Amniotic stem cell (primary cell): ENCODE measurements around the gene OR1J2.
"Not testable (repeated sequence)": the region's sequence is repeated elsewhere in the genome, so short reads cannot be mapped to it uniquely, and the experiment has no call there.

Experiments used
- DNase-seq: peaks from one replicate; lab custom pipeline; 2025; lab: John Stamatoyannopoulos, UW

The OR1J2 gene, protein sequence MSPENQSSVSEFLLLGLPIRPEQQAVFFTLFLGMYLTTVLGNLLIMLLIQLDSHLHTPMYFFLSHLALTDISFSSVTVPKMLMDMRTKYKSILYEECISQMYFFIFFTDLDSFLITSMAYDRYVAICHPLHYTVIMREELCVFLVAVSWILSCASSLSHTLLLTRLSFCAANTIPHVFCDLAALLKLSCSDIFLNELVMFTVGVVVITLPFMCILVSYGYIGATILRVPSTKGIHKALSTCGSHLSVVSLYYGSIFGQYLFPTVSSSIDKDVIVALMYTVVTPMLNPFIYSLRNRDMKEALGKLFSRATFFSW

DNA sequence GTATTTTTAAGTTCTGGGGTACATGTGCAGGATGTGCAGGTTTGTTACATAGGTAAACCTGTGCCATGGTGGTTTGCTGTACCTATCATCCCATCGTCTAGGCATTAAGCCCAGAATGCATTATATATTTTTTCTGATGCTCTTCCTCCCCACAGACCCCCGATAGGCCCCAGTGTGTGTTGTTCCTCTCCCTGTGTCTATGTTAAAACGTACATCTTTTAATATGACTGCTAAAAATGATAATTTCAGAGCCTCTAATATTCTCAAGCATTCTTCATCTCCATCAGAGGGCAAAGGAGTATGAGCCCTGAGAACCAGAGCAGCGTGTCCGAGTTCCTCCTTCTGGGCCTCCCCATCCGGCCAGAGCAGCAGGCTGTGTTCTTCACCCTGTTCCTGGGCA lies at the start of gene OR1J2:
OR1J2 (plus strand) TSS at position 301 of the 400 bp plus-strand sequence; CDS start at position 301, 0 bp downstream.
- DNase-seq = no peak

DNA sequence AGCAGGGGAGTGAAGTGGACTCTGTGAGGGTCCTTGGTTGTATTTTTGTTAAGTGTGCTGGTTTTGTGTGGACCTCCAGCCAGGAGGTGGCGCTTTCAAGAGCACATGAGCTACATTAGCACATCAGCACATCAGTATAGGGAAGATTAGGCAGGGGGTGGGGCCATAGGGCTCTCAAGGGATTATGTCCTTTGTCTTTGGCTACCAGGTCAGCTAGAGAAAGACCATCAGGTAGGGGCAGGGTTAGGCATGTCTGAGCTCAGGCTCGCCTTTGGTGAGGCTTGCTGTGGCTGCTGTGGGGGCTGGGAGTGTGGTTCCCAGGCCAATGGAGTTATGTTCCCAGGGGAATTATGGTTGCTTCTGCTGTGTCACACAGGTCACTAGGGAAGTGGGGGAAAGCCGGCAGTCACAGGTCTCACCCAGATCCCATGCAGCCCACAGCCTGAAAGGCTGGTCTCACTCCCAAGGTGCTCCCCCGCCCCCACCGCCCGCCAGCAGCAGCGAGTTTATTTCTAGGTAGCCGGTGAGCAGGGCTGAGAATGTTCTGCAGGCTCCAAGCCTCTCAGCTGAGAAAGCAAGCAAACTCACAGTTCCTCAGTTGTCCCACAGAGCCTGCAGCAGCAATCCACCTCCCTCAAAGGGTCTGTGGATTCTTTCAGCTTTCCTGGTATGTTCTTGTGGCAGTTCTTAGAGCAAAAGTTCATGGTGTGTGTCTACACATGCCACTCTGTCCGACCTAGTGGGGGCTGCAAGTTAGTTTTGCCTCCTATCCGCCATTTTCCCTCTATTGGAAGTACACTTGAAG lies 46.6 kb upstream of the OR1J2 start:
- no peak for DNase-seq

DNA sequence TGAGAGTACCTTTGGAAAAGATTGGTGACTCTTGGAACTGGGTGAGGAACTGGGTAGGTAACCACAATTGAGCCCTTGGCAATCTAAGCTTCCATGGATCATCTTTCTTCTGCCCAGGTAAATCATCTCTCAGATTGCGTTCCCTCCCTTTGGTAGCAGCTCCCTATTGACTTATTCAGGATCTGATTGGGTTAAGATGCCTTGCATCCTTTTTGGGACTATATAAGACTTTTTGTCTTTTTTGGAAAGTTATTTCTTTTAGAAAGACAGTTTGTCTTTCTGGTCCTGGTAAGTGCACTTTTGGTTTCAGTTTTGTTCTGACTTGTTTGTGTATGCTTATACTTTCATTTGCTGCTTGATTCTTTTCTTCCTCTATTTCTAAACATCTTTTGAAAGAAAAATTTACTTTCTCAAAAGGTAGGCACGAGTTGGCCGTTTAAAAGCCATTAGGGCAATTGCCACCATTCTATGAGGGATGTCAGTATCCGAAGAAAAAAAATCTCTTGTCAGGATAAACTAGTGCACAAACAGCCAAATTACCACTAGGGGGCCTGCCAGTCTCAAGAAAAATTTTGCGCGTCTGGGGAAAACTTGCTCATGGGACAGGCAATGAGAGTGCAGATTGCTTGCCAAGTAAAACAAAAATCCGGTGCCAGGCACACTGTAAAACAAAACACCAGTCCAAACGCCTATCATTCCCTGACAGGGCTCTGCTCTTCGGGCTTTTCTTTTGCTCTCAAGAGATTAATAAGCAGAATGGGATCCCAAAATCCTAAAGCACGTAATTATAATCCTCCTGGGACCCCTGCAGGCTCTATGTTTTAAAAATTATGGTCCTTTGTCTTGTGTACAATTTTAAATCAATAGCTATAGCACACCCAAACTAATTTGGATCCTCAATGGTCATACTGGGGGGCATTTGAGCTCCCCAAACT lies 45.7 kb upstream of the OR1J2 start:
- DNase-seq = peak; percentile 93

DNA sequence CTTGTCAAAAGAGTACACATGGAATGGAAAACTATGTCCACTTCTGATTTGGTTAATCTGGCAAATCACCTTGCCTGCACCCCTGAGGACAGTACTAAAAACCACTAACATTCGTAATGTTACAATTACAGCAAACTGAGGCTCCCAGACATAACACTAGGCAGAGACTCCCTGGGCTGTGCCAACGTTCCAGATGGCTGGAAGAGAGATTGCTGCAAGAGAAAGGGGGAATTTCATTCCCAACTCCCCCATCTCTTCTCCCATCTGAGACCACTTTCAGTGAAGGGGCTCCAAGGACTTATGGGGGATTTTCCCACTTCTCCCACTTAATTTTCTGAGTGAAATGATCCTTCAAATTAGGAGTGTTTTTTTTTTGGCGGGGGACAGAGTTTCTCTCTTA lies 44.1 kb upstream of the OR1J2 start:
- no peak for DNase-seq

DNA sequence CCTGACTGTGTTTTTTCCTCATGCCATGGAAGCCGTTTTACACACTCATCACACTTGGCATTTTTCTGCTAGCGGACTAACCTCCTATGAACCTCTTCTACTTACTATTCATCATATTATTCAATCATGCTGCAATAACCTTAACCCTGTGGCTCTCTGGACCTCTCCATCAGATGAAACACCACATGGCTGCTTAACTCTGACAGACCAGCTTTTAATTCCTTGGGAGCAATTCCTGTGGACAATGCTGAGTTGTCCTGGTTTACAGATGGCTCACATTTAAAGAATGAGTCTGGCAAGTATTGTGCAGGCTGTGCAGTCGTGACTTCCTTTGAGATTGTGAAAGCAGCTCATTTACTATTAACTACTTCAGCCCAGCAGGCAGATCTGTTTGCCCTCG lies 41.9 kb upstream of the OR1J2 start:
- peak; percentile 4 for DNase-seq

DNA sequence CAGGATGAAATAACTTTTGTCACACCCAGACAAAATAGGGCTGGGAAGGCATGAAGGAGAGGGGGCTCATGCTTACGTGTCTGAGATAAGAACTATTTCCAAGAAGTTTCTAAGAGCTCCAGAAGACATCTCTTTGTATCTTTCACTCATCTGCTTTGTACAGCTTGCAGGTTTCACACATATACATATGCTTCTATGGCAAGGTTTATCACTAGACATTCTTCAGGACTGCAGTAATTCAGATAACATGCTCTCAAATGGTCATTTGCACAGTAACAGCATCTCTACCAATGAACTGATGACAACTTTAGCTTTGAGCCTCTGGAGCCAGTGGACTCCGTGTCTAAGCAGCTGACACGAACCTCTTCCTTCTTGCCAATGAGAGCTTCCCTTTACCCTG lies 36.0 kb upstream of the OR1J2 start:
- DNase-seq = no peak

DNA sequence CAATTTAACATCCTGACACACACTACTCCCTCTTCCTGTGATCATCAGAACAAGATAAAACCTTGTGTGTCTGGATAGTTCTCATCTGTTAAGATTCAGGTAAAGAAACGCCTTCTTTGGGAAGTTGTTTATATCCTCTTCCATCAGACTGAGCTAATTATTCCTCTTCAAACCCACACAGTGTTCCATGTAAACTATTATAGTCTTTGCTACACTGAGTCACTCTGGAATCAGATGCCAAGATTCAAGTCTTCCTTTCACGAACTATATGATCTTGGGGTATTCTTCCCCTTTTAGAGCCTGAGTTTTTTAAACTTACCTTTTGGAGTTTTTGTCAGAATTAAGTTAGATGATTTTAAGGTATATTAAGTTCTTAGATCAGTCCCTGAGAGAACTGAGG lies 34.9 kb upstream of the OR1J2 start:
- DNase-seq = no peak

DNA sequence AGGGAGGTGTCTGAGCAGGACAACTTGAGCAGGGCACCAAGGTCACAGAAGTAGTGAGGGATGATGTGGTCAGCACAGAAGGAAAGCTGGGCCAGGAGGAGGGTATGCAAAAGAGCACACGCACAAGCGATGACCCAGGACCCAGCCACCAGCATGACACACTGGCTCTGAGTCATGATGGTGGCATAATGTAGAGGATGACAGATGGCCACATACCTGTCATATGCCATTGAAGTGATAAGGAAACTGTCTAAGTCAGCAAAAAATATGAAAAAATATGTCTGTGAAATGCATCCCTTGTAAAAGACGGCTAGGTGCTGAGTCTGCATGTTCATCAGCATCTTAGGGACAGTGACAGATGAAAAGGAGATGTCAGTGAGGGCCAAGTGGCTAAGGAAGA lies 33.3 kb upstream of the OR1J2 start:
- DNase-seq = no peak

DNA sequence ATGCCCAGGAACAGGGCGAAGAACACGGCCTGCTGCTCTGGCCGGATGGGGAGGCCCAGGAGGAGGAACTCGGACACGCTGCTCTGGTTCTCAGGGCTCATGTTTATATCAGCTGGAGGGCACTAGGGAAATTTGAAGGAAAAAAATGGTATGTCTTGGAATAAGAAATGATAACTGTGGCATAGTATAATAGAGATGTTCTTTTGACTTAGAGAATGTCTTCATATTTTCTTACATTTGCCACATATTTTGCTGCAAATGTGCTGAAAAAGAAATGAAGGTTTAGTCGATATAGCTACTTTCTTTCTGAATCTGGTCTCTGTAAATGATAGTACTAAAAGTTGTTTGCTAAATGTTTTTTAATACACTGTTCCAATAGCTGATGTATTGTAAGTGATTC lies 32.8 kb upstream of the OR1J2 start, which contains the start of gene OR1J1:
OR1J1 (minus strand) TSS at position 101 of the 400 bp plus-strand sequence; CDS start at position 101, 0 bp downstream.
- DNase-seq = no peak

DNA sequence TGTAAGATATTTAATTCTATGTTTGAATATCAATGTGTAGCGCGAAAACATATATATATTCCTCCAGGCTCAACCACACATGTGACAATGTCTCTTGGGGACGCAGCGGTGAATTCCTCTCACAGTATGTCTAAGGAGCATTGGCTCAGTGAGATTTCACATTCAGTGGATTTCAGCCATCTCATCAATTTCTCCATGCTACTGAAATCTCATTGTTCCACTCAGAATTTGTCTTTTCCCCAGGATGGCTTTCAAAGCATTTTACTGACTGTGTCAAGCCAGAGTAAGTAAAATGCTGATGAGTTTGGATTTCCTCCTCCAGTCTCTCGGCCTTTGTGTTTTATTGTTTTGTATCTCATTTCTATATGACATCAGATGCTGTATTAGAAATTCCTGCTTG lies 31.5 kb upstream of the OR1J2 start:
- DNase-seq = no peak

DNA sequence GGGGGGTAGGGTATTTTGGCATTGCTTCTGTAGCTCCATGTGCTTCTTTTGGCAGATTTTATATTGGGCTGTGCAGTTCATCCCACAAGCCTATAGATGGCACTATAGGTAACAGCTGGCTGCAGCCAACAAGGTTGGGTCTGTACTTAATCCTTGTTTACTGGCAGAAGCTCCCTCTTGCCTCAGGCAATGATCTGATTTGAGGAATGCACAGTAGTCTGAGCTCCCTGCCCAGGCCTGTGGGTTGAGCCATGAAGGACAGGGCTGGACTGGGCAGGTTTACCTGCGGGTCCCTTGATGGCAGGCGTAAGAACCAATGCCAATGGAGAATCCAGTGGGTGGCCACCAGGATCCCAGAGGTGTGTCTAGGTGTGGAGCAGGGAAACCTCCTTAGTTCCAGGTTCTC lies 11.7 kb upstream of the OR1J2 start:
- DNase-seq = no peak

DNA sequence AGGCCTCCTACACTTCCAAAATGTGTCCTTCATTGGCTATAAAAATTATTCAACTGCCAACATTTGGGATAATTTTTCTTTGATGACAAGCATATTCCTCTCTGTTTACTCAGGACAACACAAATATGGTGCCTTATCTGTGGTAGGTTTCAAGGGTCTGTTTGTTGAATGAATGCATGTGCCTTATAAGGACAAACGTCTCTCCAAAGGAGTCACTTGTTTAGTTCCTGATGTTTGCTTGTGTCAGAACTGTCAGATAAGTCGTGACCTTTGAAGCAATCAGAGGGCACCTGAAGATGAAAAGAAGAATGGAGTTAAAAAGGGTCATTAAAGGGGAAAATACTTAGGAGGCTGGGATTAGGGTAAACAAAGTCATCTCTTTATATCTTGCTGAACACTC lies 3.6 kb upstream of the OR1J2 start:
- DNase-seq = no peak

DNA sequence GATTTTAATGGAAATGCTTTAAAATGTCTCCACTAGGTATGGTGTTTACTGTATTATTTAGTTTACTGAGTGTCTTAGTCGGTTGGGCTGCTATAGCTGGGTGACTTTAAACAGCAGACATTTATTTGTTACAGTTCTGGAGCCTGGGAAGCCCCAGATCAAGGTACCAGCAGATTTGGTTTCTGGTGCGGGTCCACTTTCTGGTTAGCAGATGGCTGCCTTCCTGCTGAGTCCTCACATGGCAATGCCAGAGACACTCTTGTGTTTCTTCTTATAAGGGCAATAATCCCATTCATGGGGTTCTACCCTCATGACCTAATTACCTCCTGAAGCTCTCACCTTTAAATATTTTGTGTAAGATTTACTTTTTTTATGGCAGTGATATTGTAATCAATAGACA lies 7.6 kb downstream of the OR1J2 start:
- no peak for DNase-seq

DNA sequence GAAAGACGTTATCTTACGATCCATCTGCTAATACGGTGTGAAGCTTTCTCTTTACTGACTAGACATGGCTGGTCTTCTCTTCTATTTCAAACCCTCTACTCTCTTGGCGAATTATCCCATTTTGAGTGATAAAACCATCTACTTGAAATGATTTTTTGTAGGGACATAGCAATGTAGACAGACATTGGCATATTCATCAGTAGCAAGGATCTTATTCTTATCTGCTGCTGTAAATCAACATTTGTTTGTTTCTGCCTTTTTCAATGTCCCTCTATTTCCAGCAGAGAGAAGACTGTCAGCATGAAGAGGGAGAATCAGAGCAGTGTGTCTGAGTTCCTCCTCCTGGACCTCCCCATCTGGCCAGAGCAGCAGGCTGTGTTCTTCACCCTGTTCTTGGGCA lies 8.2 kb downstream of the OR1J2 start, which contains the start of gene OR1J4:
OR1J4 (plus strand) TSS at position 301 of the 400 bp plus-strand sequence; CDS start at position 301, 0 bp downstream.
- no peak for DNase-seq

DNA sequence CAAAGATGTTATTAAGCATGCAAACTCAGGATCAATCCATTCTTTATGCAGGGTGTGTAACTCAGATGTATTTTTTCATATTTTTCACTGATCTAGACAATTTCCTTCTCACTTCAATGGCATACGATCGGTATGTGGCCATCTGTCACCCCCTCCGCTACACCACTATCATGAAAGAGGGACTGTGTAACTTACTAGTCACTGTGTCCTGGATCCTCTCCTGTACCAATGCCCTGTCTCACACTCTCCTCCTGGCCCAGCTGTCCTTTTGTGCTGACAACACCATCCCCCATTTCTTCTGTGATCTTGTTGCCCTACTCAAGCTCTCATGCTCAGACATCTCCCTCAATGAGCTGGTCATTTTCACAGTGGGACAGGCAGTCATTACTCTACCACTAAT lies 8.8 kb downstream of the OR1J2 start:
- no peak for DNase-seq

DNA sequence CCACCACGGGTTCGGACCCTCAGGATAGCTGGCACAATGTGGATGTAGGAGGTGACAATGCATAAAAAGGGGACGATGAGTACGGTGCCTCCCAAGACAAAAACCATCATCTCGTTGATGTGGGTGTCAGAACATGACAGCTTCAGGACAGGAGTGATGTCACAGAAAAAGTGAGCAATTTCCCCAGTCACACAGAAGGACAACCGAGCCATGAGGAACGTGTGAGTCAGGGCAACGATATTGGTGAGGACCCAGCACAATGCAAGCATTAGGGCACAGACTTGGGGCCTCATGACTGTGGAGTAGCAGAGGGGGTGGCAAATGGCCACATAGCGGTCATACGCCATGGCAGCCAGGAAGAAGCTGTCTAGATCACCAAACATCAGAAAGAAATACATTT lies 16.0 kb downstream of the OR1J2 start:
- no peak for DNase-seq

DNA sequence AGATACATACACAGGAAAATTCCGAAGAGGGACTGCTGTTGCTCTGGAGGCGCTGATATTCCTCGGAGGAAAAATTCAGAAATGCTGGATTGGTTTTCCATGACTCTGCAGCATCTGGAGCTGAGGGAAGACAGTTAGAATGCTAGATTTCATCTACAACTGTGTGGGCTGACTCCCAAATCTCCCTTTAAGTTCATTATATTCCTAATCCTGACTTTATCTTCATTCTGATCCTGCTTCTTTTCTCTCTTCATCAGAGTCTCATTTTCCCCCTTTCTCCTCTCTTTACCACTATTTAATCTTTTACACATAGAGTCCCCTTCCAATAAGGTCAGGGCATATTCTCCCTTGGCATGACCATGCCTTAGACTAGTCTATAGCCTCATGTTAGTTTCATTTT lies 16.6 kb downstream of the OR1J2 start, which contains the start of gene OR1N1:
OR1N1 (minus strand) TSS at position 101 of the 400 bp plus-strand sequence; CDS start at position 101, 0 bp downstream.
- DNase-seq = no peak

DNA sequence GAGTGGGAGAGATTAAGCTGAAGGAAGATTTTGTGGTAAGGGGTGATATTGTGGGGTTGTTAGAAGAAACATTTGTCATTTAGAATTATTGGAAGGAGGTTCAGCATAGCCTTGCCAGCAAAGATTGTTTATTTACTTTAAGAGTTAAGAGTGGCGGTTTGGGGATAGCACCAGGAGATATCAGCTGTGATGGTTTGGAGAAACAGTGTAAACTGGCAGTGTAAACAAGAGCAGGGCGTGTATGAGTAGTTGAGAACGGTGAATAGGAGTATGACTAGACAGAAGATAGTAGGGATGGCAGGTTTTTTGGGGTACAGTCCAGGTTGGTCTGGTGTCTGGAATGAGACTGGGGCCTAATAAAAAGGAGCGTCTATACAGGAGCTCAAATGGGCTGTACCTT lies 20.6 kb downstream of the OR1J2 start:
- DNase-seq = not testable (repeated sequence)

DNA sequence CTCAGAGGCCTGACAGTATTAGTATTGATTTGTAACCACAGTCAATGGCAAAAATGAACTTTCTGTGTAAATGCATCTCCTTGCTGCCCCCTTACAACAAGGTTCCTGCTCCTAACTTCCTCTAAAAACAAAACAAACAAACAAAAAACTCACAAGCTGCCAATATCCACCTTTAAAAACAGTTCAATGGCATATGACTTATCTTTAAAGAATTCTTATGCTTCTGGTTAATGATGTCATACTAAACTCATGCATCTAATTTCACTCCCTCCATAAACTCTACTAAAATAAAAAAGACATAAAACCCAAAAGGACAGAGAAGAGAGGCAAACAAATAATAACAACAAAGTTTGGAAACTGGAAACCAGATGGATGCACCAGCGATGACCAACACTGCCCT lies 25.5 kb downstream of the OR1J2 start:
- DNase-seq = no peak

DNA sequence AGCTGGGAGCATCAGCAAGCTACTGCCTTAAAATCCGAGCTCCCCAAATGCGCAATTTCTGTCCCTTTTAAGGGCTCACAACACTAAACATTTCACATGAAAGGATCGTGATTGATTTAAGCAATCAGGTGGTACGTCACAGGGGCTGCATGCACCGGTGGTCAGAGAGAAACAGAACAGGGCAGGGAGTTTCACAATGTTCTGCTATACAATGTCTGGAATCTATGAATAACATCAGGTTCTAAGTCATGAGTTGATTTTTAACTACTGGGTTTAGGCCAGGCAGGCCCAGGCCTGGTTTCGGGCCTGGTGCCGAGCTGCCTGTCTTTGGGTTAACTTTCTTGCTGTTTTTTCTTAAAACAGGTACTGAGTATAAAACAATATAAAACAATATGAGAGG lies 26.5 kb downstream of the OR1J2 start:
- not testable (repeated sequence) for DNase-seq

DNA sequence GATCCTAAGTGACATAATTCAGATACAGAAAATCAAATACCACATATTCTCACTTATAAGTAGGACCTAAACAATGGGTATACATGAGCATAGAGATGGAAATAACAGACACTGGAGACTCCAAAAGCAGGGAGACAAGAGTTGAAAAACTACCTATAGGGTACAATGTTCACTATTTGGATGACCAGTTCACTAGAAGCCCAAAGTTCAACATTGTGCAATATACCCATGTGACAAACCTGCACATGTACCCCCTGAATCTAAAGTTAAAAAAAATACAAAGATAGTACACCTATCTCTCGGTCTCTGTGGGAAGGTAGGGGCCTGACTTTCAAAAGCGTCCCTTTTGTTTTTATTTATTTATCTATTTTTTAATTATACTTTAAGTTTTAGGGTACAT lies 28.2 kb downstream of the OR1J2 start:
- DNase-seq = no peak

DNA sequence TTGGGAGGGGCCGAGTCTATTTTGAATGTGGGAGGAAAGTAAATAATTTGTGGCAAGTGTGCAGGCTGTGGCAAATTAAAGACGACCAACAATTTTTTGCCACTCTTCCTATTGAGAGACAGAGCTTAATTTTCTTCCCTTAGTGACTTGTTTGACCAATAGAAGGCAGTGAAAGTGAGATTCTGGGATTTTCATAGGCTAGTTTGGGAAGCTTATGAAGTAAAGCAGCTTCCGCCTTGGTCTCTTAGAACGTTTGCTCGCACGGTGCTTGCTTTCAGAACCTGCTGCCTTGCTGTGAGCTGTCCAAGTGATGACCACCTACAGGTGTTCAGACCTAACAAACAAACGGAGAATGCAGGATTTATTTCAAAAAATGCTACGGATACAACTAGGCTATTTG lies 35.6 kb downstream of the OR1J2 start:
- no peak for DNase-seq
